ENCODE data around the gene CKMT2. TPM values are rescaled to one million over a fixed set of nuclear protein-coding genes. Genes with fewer than 3 reads are reported as not detected.

The CKMT2 gene
- total RNA-seq, 1 donor from 2014 or later: not detected

- POLR2A ChIA-PET: interaction anchor here (0.6 to 0.7 kb wide), 2 partner anchors 74 to 850 kb away, joined by 3 to 5 read pairs; no protein-coding TSS in a partner anchor
- Mint-ChIP-seq H3K27ac (no peak overlapping the region), H3K27me3 (peaks cover 12% of the 10 kb centered on the region), H3K4me1 (peaks cover 5% of the 10 kb centered on the region), H3K36me3 (ENCODE audit: low read depth) (no peaks in the 10 kb centered on the region), H3K4me3 (no peak overlapping the region), H3K9me3 (no peaks in the 10 kb centered on the region)
- no peak for DNase-seq
- CTCF ChIA-PET: interaction anchor here (0.5 to 1.6 kb wide), 7 partner anchors 11 to 1421 kb away, joined by 3 to 5 read pairs (median 4); no protein-coding TSS in a partner anchor
- no peak for TF ChIP-seq CTCF (IDR thresholded peaks at IDR 0.05)
- ATAC-seq (ENCODE audit: low read depth): no peak
- intact Hi-C loops (cut with micrococcal nuclease): loop anchor here (1.0 to 2.0 kb wide), 2 partner anchors 509 to 847 kb away; no protein-coding TSS in a partner anchor
These were observed 37.7 kb upstream of the CKMT2 start for GRCh38 chr5:81195335-81195929.

- H3K27me3 Mint-ChIP-seq: no peaks in the 10 kb centered on the region
- H3K9me3 Mint-ChIP-seq: no peaks in the 10 kb centered on the region
- H3K4me3 Mint-ChIP-seq: no peak overlapping the region
- no peaks in the 10 kb centered on the region for H3K4me1 Mint-ChIP-seq
- no peak overlapping the region for H3K27ac Mint-ChIP-seq
- POLR2A ChIA-PET: no interaction called here
- no peaks in the 10 kb centered on the region for H3K36me3 Mint-ChIP-seq (ENCODE audit: low read depth)
- no peak for TF ChIP-seq CTCF (IDR thresholded peaks at IDR 0.05)
- intact Hi-C loops (cut with micrococcal nuclease): no loop called here
- ATAC-seq (ENCODE audit: low read depth) (no peak), DNase-seq (no peak)
- CTCF ChIA-PET: no interaction called here
These were observed 30.5 kb upstream of the CKMT2 start for GRCh38 chr5:81202655-81203054.

- Mint-ChIP-seq H3K4me1 (no peaks in the 10 kb centered on the region), H3K4me3 (no peak overlapping the region), H3K9me3 (no peaks in the 10 kb centered on the region), H3K27me3 (no peaks in the 10 kb centered on the region), H3K27ac (no peak overlapping the region), H3K36me3 (ENCODE audit: low read depth) (no peaks in the 10 kb centered on the region)
- intact Hi-C loops (cut with micrococcal nuclease): no loop called here
- DNase-seq (no peak), ATAC-seq (ENCODE audit: low read depth) (no peak)
- no peak for TF ChIP-seq CTCF (IDR thresholded peaks at IDR 0.05)
- POLR2A ChIA-PET: no interaction called here
- CTCF ChIA-PET: no interaction called here
These were observed 29.4 kb upstream of the CKMT2 start for GRCh38 chr5:81203729-81204128.

GRCh38 chr5:81204205-81204604 lies 28.9 kb upstream of the CKMT2 start:
- intact Hi-C loops (cut with micrococcal nuclease): no loop called here
- Mint-ChIP-seq H3K9me3 (no peaks in the 10 kb centered on the region), H3K27me3 (peaks cover 3% of the 10 kb centered on the region), H3K4me3 (no peak overlapping the region), H3K36me3 (ENCODE audit: low read depth) (no peaks in the 10 kb centered on the region), H3K4me1 (no peaks in the 10 kb centered on the region), H3K27ac (no peak overlapping the region)
- CTCF ChIA-PET: no interaction called here
- ATAC-seq (ENCODE audit: low read depth) (no peak), DNase-seq (no peak)
- TF ChIP-seq CTCF (IDR thresholded peaks at IDR 0.05): no peak
- POLR2A ChIA-PET: no interaction called here

GRCh38 chr5:81205058-81205457 lies 28.1 kb upstream of the CKMT2 start:
- no peak for TF ChIP-seq CTCF (IDR thresholded peaks at IDR 0.05)
- ATAC-seq (ENCODE audit: low read depth) (no peak), DNase-seq (no peak)
- Mint-ChIP-seq H3K9me3 (no peaks in the 10 kb centered on the region), H3K4me3 (no peak overlapping the region), H3K36me3 (ENCODE audit: low read depth) (no peaks in the 10 kb centered on the region), H3K27me3 (peaks cover 3% of the 10 kb centered on the region), H3K27ac (no peak overlapping the region), H3K4me1 (no peaks in the 10 kb centered on the region)
- intact Hi-C loops (cut with micrococcal nuclease): no loop called here
- ChIA-PET POLR2A (no interaction called here), CTCF (interaction anchor here (1.4 kb wide), 1 partner anchor 40 kb away, joined by 3 read pairs; no protein-coding TSS in a partner anchor)

Data from activated B cell treated with CpG ODN at 0.5 μM for 24 hours (primary cell).